HG02798 (cell line): Measurements from ENCODE around the gene LTC4S.

ENCODE experiments used
- ATAC-seq: cut with Tn5 transposase; IDR thresholded peaks from one replicate; pipeline ENCODE4 v1.9.1; 2021; ENCODE audit warnings: mild to moderate bottlenecking; ENCODE audit not compliant: unreplicated experiment, poor library complexity

Gene LTC4S

GRCh38 chr5:179805070-179805528 is 11.3 kb downstream of the LTC4S start:
- ATAC-seq, result no peak

- peak; percentile 29 for ATAC-seq
These were observed 11.9 kb downstream of the LTC4S start for GRCh38 chr5:179805529-179806249.

GRCh38 chr5:179806250-179807048 is 12.7 kb downstream of the LTC4S start, which contains the start of gene MGAT4B:
TSS of gene MGAT4B (minus strand) at chr5:179806866. CDS start at chr5:179806583, 283 bp downstream.
- peak; percentile 77 for ATAC-seq

GRCh38 chr5:179812135-179812825 is 18.5 kb downstream of the LTC4S start:
- no peak for ATAC-seq

- no peak for ATAC-seq
These were observed 19.3 kb downstream of the LTC4S start for GRCh38 chr5:179812997-179813607.

GRCh38 chr5:179814090-179814489 is 20.3 kb downstream of the LTC4S start:
- ATAC-seq, result no peak

GRCh38 chr5:179815491-179816249 is 21.9 kb downstream of the LTC4S start:
- ATAC-seq, result no peak

- no peak for ATAC-seq
These were observed 22.6 kb downstream of the LTC4S start for GRCh38 chr5:179816401-179816795.

- ATAC-seq, result no peak
These were observed 23.1 kb downstream of the LTC4S start for GRCh38 chr5:179816796-179817469.

- no peak for ATAC-seq
These were observed 23.7 kb downstream of the LTC4S start for GRCh38 chr5:179817470-179817840.

- ATAC-seq, result no peak
These were observed 24.3 kb downstream of the LTC4S start for GRCh38 chr5:179817890-179818745.

GRCh38 chr5:179818746-179819295 is 25.0 kb downstream of the LTC4S start:
- ATAC-seq, result peak; percentile 65

- ATAC-seq, result peak; percentile 12
These were observed 25.7 kb downstream of the LTC4S start for GRCh38 chr5:179819296-179820126.

- no peak for ATAC-seq
These were observed 26.3 kb downstream of the LTC4S start for GRCh38 chr5:179820127-179820482.

- ATAC-seq, result peak; percentile 46
These were observed 26.9 kb downstream of the LTC4S start, which contains the start of gene SQSTM1 for GRCh38 chr5:179820483-179821297. TSS of gene SQSTM1 (plus strand) at chr5:179820905. CDS start at chr5:179820937, 32 bp downstream.
